GM19455 (cell line): ENCODE data around the gene CENPA.
"Not testable (repeated sequence)": the region's sequence is repeated elsewhere in the genome, so short reads cannot be mapped to it uniquely, and the experiment has no call there.

ENCODE experiments used
- ATAC-seq: cut with Tn5 transposase; IDR thresholded peaks from one replicate; pipeline ENCODE4 v1.9.1; 2021; ENCODE audit not compliant: unreplicated experiment

CENPA gene

GRCh38 chr2:26786207-26787028, 562 bp downstream of the CENPA start:
- peak; percentile 24 for ATAC-seq

GRCh38 chr2:26792720-26793119, 6.9 kb downstream of the CENPA start:
- no peak for ATAC-seq

- ATAC-seq = no peak
These were observed 7.7 kb downstream of the CENPA start for GRCh38 chr2:26793518-26793917.

GRCh38 chr2:26795135-26795534, 9.3 kb downstream of the CENPA start:
- not testable (repeated sequence) for ATAC-seq

- no peak for ATAC-seq
These were observed 15.5 kb downstream of the CENPA start for GRCh38 chr2:26801328-26801727.

- no peak for ATAC-seq
These were observed 15.9 kb downstream of the CENPA start for GRCh38 chr2:26801796-26802195.

- no peak for ATAC-seq
These were observed 19.4 kb downstream of the CENPA start for GRCh38 chr2:26805241-26805676.

GRCh38 chr2:26807788-26808460, 22.1 kb downstream of the CENPA start:
- ATAC-seq = no peak

GRCh38 chr2:26809211-26809610, 23.4 kb downstream of the CENPA start:
- ATAC-seq = no peak

- ATAC-seq = no peak
These were observed 24.2 kb downstream of the CENPA start for GRCh38 chr2:26809876-26810577.

GRCh38 chr2:26811261-26811660, 25.4 kb downstream of the CENPA start:
- no peak for ATAC-seq

GRCh38 chr2:26811791-26812694, 26.2 kb downstream of the CENPA start:
- ATAC-seq = no peak

GRCh38 chr2:26812731-26813130, 26.9 kb downstream of the CENPA start:
- ATAC-seq = no peak

GRCh38 chr2:26814072-26814765, 28.4 kb downstream of the CENPA start:
- ATAC-seq = not testable (repeated sequence)

GRCh38 chr2:26816893-26817292, 31.0 kb downstream of the CENPA start:
- ATAC-seq = no peak

- no peak for ATAC-seq
These were observed 32.4 kb downstream of the CENPA start for GRCh38 chr2:26818255-26818654.

- ATAC-seq = no peak
These were observed 33.1 kb downstream of the CENPA start for GRCh38 chr2:26818972-26819371.

- ATAC-seq = no peak
These were observed 35.1 kb downstream of the CENPA start for GRCh38 chr2:26820932-26821331.

- no peak for ATAC-seq
These were observed 37.0 kb downstream of the CENPA start for GRCh38 chr2:26822877-26823276.
